Astrocyte of the hippocampus (primary cell): ENCODE data around the gene COLEC11.
"Not testable (repeated sequence)": the region's sequence is repeated elsewhere in the genome, so short reads cannot be mapped to it uniquely, and the experiment has no call there.

Source experiments
- DNase-seq: peaks from one replicate; pipeline ENCODE4 v3.0.0; 2011; ENCODE audit warnings: low read depth, low spot score

The COLEC11 gene

DNA sequence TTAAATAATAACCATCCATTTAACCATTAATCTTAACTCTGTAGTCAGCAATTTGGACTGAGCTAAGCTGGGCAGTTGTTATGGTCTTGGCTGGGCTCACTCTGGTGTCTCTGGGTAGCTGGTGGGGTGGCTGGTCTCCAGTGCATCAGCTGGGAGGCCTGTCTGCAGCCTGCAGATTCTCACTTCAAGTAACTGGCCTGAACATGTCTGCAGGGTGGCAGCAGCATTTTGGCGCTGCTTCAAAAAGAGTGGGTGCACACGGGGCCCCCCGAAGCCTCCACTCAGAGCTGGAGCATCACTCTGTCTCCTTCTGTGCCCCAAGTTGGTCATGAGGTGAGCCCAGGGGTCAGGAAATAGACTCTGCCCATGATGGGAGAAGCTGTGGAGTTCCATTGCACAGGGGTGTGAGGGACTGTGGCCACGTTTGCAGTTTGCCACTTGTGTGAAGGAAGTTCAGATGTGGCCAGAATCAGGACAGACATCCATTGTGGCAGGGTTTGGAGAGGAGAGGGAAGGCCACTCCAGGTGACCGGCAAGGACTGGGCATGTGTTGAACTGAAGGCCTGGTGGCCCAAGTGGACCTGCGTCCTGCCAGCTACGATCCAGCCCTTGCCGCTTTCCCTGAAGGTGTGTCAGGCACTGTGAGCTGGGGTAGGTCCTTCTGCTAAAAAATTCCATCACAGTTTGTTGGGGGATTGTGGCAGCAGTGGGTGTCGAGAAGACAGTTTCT, 58.1 kb downstream of the COLEC11 start:
- no peak for DNase-seq

DNA sequence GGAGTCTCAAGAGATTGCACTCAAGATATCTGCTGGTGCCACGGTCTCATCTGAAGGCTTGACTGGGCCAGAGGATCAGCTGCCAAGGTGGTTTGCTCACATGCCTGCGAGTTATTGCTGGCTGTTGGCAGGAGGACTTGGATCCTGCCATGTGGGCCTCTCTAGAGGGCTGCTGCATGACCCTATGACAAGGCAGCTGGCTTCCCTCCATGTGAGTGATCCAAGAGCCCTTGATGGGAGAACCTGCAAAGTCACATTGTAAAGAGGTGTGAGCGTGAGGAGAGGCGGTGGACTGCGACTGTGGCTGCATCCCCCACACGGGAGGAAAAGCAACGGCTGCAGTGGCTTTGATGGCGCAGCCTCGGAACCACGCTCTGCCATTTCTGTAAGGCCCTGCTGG, 59.1 kb downstream of the COLEC11 start:
- DNase-seq, result no peak

DNA sequence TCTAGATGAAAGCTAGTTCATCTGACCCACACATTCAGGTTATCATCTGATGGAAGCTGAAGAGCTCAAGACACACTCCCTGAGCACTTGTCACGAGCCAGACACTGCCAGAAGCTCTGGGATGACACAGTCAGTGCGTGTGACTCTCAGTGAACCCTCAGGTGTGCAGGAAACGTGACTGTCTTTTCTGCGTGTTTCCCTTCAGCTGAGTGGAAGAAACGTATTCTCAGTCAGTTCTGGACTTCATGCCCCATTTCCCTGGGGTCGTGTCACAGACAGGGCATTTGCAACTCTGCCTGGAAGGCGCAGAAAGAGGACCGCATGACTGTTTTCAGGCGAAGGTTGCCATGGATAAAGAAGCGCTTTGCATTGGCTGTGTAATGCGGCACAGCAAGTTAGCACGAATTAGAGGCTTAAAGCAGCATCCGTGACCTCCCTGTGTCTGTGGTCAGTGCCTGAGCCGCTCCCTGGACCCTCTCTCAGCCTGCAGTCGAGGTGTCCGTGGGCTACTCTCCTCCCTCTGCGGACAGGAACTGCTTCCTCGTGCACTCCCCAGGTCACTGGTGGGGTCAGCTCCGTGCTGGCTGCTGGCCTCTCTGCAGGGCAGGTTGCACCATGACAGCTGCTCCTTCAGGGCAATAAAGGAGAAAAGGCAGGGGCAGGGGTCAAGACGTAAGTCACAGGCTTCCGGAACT, 59.8 kb downstream of the COLEC11 start:
- DNase-seq, result no peak

DNA sequence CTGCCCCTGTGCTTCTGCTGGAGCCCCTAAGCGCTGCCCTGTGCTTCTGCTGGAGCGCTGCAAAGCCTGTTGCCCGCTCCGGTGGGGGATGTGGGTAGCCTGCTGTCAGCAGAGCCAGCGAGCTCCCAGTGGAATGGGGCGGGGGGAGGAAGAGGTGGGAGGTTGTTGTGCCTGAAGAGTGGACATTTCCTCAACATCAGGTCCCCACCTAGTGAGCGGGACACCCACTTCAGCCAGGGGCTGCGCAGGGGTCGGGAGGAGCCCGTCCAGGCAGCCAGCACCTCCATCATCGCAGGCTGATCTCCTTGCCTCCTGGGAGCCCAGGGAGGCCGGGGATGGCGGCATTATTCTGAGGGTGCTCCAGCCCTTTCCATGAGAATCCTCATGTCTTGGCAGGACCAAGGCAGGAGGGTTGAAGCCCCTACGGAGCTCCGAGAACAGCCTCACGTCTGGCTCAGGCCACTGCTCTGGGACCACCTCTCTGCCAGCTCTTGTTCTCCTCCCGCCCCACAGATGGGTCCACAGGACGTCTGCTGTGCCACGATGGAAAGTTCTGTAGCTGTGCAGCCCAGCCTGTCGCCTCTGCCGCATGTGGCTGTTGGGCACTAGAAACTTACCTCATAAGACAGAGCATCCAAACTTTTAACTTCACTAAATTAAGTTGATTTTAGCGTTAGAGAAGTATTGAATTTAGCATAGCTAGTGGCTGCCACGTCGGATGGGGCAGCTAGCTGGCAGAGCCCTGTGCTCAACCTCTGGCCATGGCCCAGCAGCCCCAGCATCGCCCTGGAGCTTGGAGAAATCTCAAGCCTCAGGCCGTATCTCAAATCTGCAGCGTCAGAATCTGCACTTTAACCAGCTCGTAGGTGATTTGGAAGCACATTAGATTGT, 61.2 kb downstream of the COLEC11 start:
- DNase-seq, result no peak

DNA sequence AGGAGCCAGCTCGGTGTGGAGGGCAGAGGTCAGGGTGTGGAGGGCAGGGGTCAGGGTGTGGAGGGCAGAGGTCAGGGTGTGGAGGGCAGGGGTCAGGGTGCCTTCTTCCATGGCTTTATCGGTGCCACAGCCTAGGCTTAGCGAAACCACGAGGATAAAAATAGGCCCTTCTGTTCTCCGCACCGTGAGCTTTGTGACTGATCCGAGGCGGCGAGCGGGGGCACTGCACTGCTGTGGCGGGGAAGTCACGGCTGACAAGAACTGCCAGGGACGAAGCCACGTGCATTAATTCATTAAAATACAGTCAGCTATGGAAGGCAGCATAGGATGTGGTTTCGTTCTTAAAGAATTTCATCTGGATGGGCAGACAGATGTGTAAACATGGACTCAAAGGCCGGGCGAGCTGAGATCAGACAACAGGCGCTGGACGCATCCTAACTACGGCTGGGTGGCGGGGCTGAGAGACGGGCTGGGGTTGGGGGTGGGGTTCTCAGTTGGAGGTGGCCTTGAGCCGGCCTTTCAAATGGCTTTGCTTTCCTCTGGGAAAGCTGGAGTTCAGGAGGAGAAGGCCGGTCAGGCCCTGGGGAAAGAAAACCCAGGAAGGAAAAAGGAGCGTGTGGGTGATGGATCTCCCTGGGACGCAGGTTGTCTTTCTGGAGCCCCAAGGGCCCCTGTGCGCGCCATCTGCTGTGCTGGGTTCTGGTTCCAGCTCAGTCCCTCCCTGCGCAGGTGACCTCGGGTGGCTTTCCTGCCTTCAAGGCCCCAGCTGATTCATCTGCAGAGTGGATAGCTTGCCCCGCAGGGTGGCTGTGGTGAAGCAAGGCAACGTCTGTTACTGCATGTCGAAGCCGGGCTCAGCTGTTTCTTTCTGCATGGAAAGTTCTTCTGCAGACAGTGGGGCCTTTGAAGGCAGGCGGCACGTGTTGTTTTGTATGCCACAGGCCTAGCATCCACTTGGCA, 62.1 kb downstream of the COLEC11 start:
- DNase-seq, result no peak

DNA sequence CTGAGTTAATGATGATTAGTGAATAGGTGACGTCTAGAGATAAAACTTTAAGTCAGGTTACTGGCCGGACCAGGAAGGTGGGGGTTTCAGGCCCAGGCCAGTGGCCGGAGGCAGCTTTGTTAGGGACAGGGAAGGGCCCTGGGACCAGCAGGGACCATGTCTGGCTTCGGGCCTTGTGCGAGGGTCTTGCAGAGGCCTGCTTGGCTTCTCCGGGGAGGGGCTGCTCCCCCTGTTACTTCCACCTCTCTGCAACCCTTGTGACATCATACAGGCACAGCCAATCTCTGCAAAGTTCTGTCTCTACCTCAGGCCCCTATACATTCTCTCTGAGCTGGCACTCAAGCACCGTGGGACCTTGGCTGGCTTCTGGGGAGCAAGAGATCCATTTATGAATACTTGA, 63.0 kb downstream of the COLEC11 start, which contains the start of gene ALLC:
Gene ALLC (plus strand): TSS at position 320 of the 400 bp plus-strand sequence. CDS start 12,958 bp downstream, outside the sequence.
- no peak for DNase-seq

DNA sequence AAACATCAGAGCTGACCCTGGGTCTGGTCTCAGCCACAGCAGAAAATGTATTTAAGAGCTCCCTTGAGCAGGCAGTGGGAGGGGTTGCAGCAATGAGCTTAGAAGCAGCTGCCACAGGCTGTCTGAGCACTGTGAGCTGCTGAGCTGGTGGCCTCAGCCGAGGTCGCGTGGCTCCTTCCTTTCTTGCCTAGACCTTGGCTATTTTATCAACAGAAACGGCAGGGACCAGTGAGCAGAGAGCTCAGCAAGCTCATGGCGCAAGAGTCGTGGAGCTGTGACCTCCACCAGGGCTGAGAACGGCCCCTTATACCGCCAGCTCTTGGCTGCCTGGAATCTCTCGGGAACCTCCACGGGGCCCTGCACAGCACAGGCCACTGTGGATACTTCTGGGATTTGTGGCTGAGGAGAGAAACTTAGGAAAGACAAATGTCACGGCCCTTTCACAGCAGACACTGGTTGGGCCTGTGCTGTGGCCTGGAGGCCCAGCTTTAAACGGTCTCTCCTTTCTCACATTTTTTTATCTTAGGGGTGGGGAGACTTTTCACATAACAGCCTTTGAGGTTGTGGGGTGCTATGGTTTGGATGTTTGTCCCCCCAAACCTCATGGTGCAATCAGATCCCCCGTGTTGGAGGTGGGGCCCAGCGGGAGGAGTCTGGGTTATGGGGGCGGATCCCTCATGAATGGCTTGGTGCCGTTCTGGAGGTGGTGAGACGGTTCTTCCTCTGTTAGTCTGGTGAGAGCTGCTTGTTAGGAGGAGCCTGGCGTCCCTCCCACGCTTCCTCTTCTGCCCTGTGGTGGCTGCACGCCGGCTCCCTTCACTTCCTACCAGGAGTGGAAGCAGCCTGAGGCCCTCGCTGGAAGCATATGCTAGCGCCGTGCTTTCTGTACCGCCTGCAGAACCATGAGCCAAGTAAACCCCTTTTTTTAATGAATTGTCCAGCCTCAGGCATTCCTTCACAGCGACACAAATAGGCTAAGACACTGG, 64.8 kb downstream of the COLEC11 start:
- DNase-seq, result no peak

DNA sequence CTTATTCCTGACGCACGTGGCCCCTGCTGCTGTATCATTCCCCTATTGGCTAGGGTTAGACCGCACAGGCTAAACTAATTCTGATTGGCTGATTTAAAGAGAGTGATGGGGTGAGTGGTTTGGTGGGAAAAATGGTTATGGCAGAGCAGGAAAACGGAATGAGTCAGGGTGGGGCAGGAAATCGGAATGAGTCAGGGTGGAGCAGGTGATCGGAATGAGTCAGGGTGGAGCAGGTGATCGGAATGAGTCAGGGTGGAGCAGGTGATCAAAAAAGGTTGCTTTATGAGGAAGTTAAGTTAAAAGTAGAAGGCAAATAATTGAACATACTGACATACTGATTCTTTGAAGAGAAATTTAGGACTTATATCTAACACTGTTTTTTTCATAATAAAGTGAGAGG, 65.7 kb downstream of the COLEC11 start:
- not testable (repeated sequence) for DNase-seq

DNA sequence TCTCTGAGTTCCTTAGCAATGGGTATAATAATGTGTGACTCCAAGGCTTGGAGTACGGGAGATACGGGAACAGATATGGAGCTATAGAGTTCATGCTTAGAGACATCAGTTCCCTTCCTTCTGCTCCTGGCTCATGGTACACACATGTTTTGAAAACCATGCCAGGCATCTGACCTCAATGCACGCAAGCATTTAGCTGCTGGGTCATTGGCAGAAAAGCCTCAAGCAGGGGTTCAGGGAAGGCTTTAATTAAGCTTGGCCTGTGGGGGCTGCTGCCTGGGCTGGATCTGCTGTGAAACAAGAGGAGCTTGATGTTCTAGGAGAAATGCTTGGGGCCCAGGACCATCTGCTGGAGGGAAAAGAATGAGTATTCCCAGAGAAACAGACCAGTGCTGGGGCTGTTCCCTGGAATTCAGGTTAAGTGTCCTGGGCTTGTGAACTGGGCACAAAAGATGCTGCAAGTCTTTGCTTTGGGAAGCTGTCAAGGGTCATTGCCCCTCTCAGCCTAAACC, 66.3 kb downstream of the COLEC11 start:
- no peak for DNase-seq

DNA sequence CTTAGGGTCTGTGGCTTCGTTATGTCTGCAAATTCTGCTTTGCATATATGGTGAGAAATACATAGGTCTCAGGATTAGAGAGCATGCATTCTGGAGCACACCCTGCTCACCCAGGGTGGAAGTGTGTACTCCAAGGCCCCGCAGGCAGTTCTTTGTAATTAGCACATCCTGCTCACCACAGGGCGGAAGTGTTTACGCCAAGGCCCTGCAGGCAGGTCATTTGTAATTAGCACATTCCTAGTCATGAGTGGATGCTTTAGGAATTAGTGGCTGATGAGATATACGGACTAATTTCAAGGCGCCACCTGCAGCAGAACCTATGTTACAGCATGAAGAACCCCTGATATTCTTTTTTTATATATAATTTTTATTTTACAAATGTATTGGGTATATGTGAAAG, 67.3 kb downstream of the COLEC11 start:
- DNase-seq, result no peak

DNA sequence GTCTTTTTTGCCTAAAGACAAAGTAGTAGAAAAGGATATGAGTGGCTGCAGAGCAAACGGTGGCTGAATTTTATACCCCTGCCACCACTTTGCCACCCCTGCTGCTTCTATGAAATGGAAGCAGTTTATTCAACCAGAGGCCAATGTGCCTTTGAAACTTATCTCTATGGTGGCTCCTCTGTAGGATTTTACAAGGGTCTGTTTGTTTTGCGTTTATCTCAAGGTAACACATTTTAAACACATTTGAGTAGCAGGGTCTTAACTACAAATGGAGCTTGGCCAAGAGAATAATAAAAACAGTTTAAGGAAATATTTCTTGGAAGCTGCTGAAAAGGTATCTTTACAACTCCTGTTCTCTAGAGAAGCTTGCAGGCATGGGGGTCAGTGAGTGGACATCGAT, 69.2 kb downstream of the COLEC11 start:
- no peak for DNase-seq

DNA sequence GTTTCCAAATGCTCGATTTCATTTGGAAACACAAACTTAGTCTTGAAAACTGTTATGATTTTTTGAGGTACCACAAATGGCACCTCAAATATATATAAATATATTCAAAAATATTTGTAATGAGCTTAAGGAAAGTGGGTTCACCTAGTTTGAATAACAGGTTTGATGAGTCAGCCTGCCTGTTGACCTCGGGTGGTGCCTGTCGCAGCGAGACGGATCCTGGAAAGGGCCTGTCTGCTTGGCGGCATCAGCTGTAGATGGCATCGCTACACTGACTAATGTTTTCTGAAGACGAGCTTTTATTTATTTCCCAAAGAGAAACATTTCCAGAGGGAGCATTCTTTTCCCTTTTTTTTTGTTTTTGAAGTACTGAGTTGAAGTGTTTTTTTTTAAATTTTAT, 70.0 kb downstream of the COLEC11 start:
- DNase-seq, result no peak

DNA sequence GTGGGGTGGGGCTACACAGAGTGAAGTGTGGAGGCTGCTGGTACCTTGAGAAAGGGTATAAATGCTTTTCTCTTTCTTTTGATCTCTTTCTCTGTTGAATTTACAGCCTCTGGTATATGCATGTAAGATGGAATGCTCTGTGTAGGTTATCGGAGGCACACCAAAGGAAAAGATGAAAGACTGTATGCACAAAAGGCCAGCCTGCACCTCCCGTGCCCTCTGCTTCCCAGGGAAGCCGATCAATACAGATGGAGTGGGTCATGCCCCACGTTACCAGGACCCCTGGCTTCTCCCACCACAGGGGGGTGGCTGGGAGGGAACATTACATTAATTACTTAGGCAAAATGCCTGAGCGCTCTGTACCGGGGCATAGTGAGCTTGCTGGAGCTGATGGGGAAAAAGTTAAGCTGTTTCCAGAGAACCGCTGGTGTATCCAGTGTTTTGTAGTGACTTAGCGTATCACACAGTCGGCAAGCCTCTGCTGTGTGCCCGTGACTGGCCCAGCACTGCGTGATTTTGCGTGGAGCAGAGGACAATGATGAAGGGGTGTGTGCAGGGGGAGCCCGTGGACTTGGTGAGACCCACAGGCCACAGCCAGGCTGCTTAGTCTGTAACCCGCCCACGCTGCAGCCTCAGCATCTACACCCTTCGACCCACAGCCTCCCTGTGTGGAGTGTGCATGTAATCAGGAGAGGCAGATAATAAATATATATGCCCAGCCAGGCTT, 71.1 kb downstream of the COLEC11 start:
- DNase-seq, result no peak

DNA sequence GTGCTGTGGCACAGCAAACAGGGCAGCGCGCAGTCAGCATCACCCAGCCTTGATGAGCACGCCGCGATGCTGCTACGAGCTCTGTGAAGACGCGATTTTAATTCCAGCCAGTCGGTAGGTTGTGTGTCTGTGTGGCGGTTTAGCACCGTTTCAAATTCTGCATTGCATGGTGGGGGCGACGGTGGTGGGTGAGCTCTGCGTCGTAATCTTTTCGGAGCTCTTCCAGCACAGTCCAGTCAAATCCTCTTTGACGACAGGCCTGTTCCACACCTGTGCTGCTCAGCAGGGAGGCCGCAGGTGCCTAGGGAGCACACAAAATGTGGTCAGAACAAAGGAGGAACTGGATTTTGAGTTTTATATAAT, 71.7 kb downstream of the COLEC11 start:
- DNase-seq, result no peak

DNA sequence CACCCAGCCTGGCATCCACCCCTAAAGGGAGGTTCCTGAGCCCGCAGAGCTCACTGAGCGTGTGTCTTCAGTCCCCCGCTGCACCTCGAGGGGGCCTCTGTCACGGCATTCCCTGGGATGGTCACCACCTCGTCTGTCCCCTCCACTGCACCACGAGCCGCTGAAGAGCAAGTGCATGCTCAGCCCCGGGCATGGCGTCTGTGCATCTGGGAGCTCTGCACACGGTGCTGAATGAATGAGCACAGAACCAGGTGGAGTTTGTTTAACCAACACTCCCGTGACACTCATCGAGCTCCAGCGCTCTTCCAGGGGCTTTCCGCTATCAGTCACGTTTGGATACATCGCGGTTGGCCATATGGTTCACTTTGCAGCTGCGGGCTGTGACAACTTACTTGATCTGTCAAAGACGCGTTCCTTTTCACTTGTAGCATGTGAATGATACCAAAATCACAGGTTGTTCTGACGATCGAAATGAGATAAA, 72.3 kb downstream of the COLEC11 start:
- DNase-seq, result no peak

DNA sequence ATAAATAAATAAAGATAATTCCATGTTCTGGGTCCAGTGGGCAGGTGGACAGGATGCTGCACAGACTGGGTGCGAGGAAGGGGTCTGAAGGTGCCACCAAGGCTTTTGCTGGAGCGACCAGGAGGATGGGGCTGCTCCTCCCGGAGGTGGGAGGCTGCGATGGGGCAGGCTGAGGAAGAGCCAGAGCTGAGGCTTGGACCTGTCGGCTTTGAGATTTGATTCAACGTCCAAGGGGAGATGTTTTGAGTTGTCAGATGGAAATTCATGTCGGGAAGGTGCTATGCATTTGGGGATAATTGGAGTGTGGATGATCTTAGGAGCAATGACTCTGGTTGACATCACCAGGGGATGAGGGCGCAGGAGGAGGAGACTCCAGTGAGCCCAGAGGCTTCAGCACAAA, 74.7 kb downstream of the COLEC11 start:
- DNase-seq, result no peak

DNA sequence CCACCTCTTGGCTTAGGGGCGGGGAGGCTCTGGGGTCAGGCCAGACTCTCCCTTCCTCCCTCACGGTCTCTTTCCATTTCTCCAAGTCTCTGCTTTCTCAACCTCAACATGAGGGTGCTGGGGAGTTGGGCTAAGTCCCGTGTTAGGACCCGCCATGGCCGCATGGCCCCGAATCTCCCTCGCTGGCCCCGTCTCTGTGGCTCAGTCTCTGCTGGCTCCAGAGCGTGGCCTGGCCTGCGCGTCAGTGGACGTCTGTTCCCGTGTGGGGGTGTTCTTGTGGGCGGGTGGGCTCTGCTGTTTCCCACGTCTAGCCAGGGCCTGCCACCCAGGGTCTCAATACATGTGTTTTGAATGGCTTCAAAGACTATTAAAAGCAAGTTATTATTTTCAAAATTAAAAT, 75.5 kb downstream of the COLEC11 start:
- DNase-seq, result no peak

DNA sequence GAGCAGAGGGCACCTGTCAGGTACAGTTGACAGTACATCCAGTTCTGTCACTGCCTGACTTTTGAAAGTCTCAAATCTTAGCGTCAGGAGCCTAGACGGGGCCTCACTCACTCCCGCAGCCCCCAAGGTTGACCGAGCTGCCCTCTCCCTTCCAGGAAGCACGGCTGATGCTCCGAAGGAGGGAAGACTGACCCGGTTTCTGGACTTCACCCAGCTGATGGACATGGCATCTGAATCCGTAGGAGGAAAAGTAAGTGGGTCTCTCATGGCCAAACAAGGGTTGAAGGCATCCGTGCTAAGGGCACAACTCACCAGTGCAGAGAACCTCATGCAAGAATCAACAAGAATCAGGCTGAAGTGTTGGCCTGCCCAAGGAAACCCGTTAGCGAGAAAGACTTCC, 76.0 kb downstream of the COLEC11 start:
- DNase-seq, result no peak
